KMS-11 (cell line): Measurements from ENCODE around the gene EAF1.

ENCODE experiments used
- H2AFZ ChIP-seq: fragments of 200-600 bp; sonication (generic); 2 replicates; pipeline ENCODE4 v1.6.1; 2016; ENCODE audit warnings: antibody characterized with exemption, mixed run types, low read depth
- H3K27ac ChIP-seq: fragments of 200-600 bp; sonication (generic); 2 replicates; pipeline ENCODE4 v1.6.1; 2016; ENCODE audit warnings: mild to moderate bottlenecking, mixed run types
- H3K27me3 ChIP-seq: fragments of 200-600 bp; sonication (generic); 2 replicates; pipeline ENCODE4 v1.6.1; 2017; ENCODE audit warnings: mild to moderate bottlenecking, low read depth, mixed run types, moderate library complexity; ENCODE audit not compliant: insufficient read depth
- H3K36me3 ChIP-seq: fragments of 200-600 bp; sonication (generic); 2 replicates; pipeline ENCODE4 v1.6.1; 2017; ENCODE audit warnings: mild to moderate bottlenecking, mixed run types; ENCODE audit not compliant: insufficient read depth
- H3K4me1 ChIP-seq: fragments of 200-600 bp; sonication (generic); 2 replicates; pipeline ENCODE4 v1.6.1; 2016; ENCODE audit warnings: mild to moderate bottlenecking, low read depth, mixed run types; ENCODE audit not compliant: poor library complexity, severe bottlenecking
- H3K4me2 ChIP-seq: fragments of 200-600 bp; sonication (generic); 2 replicates; pipeline ENCODE4 v1.7.0; 2016; ENCODE audit warnings: mild to moderate bottlenecking, mixed run types
- H3K4me3 ChIP-seq: fragments of 200-600 bp; sonication (generic); IDR thresholded peaks from 2 replicates; pipeline ENCODE4 v1.6.1; 2017; ENCODE audit warnings: low read depth, low read length, mixed read lengths; ENCODE audit not compliant: insufficient read depth
- H3K79me2 ChIP-seq: fragments of 200-600 bp; sonication (generic); 2 replicates; pipeline ENCODE4 v1.6.1; 2016; ENCODE audit warnings: low read depth, mixed run types; ENCODE audit not compliant: insufficient read depth
- H3K9ac ChIP-seq: fragments of 200-600 bp; sonication (generic); 2 replicates; pipeline ENCODE4 v1.6.1; 2016; ENCODE audit warnings: mild to moderate bottlenecking, mixed run types
- H4K20me1 ChIP-seq: fragments of 200-600 bp; sonication (generic); 2 replicates; pipeline ENCODE4 v1.6.1; 2016; ENCODE audit warnings: mild to moderate bottlenecking, mixed run types; ENCODE audit not compliant: insufficient read depth
- CTCF ChIP-seq: fragments of 200-600 bp; sonication (generic); conservative IDR thresholded peaks from 2 replicates; pipeline ENCODE4 v1.6.1; 2017; ENCODE audit warnings: low read depth, mild to moderate bottlenecking, antibody characterized with exemption, low read length, moderate library complexity, mixed read lengths

Gene EAF1

GRCh38 chr3:15420871-15421270 lies 6.5 kb upstream of the EAF1 start:
- Histone ChIP-seq H3K27ac (no peak overlapping the region), H2AFZ (no peak overlapping the region), H3K9ac (no peak overlapping the region), H3K79me2 (no peaks in the 10 kb centered on the region), H3K36me3 (no peaks in the 10 kb centered on the region), H3K4me2 (no peak overlapping the region), H3K27me3 (no peaks in the 10 kb centered on the region), H3K4me1 (no peaks in the 10 kb centered on the region), H4K20me1 (no peaks in the 10 kb centered on the region), H3K4me3 (no peak overlapping the region)
- TF ChIP-seq CTCF, result no peak

GRCh38 chr3:15426579-15427118 lies 749 bp upstream of the EAF1 start:
- TF ChIP-seq CTCF, result no peak
- Histone ChIP-seq H3K27me3 (no peaks in the 10 kb centered on the region), H3K79me2 (peaks cover 35% of the 10 kb centered on the region), H3K36me3 (no peaks in the 10 kb centered on the region), H3K9ac (peak overlapping the region; percentile 70; the same call in 1 of the 2 replicates), H2AFZ (peak overlapping the region; percentile 93), H3K4me3 (peak overlapping the region; percentile 45), H3K4me1 (peaks cover 31% of the 10 kb centered on the region), H4K20me1 (no peaks in the 10 kb centered on the region), H3K27ac (no peak overlapping the region; the same call in 1 of the 2 replicates), H3K4me2 (peak overlapping the region; percentile 86)

- peak overlapping the region; percentile 93 for H2AFZ ChIP-seq
- H3K4me3 ChIP-seq, result no peak overlapping the region
- H3K9ac ChIP-seq, result peak overlapping the region; percentile 70; the same call in 1 of the 2 replicates
- TF ChIP-seq CTCF, result no peak
- peak overlapping the region; percentile 47 for H3K27ac ChIP-seq
- H3K27me3 ChIP-seq, result no peaks in the 10 kb centered on the region
- H3K4me1 ChIP-seq, result peaks cover 31% of the 10 kb centered on the region
- peak overlapping the region; percentile 86 for H3K4me2 ChIP-seq
- no peaks in the 10 kb centered on the region for H4K20me1 ChIP-seq
- H3K36me3 ChIP-seq, result no peaks in the 10 kb centered on the region
- H3K79me2 ChIP-seq, result peaks cover 35% of the 10 kb centered on the region
Observed at GRCh38 chr3:15427981-15428380, 583 bp downstream of the EAF1 start.

- TF ChIP-seq CTCF, result no peak
- Histone ChIP-seq H3K4me1 (peaks cover 31% of the 10 kb centered on the region), H3K36me3 (no peaks in the 10 kb centered on the region), H4K20me1 (no peaks in the 10 kb centered on the region), H3K9ac (no peak overlapping the region), H3K4me3 (no peak overlapping the region), H3K4me2 (peak overlapping the region; percentile 86), H3K27me3 (no peaks in the 10 kb centered on the region), H2AFZ (no peak overlapping the region), H3K79me2 (peaks cover 35% of the 10 kb centered on the region), H3K27ac (no peak overlapping the region)
Observed at GRCh38 chr3:15428539-15428938, 1.1 kb downstream of the EAF1 start.
